ENCODE data around the gene CCDC194.
A peak's percentile ranks its signal among the peaks of the same experiment; 100 is the strongest.

Gene CCDC194

GRCh38 chr19:17405250-17406045, 11.5 kb upstream of the CCDC194 start, which contains the start of gene BST2:
Gene BST2 (minus strand): TSS chr19:17405630. CDS start chr19:17405575, 55 bp downstream.
- peak; percentile 95 for DNase-seq

DNA sequence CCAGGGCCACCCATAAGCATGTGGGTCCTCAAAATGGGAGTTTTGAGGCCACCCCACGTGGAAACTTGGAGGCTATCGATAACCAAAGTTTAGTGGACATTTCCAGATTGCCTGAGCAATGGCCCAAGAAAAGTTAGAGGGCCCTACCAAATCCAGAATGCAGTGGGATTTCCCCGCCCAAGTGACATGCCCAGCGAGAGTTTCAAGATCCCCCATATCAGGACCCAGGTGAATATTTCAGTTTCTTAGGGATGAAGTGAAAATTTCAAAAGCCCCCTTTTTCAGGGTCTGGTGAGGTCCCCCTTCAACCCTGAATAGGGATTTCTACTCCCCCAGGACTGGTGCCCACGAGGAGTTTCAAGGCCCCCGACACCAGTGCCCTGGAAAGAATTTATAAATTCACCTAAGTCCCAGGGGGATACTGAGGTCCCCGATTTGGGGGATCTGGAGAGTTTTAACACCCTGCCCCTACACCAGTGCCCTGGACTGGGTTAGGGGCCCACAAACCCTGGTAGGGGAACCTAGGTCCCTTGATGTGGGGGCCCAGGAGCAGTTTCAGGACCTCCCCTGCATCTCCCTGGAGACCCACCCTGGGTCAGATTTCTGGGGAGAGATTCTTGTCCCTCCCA, 10.7 kb upstream of the CCDC194 start:
- peak; percentile 43 for DNase-seq

DNA sequence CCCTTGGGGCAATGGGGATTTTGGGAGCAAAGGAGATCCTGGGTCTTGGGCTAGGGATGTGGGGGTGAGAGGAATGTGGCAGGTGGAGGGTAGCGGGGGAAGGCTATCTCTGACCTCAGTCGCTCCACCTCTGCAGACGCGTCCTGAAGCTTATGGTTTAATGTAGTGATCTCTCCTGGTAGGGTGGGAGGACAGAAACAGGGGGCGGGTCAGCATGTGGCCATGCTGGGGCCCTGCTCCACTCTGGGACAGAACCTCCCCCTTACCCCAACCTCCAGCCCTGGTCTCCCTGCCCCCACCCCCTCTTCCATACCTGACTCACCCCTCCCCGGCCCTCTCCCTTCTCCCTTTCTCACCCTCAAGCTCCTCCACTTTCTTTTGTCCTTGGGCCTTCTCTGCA, 10.0 kb upstream of the CCDC194 start:
- peak; percentile 40 for DNase-seq

- DNase-seq: peak; percentile 73
These were observed 9.2 kb upstream of the CCDC194 start for GRCh38 chr19:17402982-17403855.

DNA sequence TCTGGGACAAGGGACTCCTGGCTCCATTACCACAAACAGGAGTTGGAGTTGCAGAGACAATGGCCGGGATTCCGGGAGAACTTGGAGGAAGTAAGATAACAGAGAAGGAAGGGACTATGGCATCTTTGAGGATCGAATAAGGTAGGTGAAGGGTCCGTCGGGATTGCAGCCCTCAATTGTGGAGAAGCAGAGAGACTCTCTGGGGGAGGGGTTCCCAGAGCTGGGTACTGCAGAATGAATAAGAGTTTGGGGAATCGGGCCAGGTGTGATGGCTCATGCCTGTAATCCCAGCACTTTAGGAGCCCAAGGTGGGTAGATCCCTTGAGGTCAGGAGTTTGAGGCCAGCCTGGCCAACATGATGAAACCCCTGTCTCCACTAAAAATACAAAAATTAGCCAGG, 7.6 kb upstream of the CCDC194 start:
- DNase-seq: no peak

GRCh38 chr19:17398902-17399527, 5.0 kb upstream of the CCDC194 start:
- DNase-seq: peak; percentile 12

- peak; percentile 91 for DNase-seq
These were observed 957 bp upstream of the CCDC194 start for GRCh38 chr19:17394891-17395415.

DNA sequence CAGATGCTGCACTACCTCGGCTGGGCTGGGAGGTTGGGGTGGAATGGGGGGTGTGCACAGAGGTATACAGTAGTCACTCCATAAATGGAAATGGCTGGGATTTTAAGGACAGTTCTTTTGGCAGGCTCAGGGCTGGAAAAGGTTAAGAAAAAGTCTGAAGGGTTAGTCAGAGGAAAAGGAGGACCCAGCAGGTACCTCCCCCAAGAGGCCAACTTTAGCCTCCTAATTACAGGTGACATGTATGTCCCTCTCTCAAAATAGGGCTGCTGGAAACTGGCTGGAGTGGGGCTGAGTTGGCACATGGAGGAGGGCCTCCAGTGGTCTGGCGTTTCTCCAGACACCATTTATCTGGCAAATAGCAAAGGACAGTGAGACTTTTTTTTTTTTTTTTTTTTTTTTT, 994 bp downstream of the CCDC194 start:
- DNase-seq: peak; percentile 75

DNA sequence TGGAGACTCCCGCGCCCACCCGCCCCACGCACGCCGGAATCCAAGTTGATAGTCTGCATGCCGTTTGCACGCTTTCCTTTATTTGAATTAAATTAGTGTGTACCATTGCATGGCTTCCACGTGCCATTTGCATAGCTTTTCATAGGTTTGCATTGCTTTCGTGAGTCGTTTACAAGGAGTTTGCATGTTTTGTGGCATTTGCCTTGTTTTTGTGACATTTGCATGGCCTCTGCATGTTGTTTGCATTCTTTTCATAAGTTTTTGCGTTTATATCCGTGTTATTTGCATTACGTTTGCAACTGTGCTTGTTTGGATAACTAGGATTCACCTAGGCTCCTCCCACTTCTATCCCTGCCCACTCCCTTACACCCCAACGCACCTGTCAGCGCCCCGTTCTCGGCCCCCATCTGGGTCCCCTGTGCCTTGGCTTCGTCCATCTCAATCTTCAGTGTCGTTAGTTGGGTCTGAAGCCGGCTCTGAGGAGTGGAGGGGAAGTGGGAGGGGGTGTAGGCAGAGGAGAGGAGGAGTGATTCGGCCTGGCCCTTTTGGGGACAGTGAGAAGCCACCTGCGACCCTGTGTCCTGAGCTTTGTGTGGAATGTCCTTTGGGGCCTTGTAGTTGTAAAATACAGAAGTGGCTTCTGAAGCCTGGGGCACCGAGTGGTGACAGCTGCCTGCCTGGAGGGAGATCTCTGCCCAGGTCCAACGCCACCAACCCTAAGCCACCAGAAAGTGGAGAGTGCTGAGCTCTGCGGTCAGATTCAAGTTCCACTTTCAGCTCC, 2.4 kb downstream of the CCDC194 start:
- DNase-seq: peak; percentile 43

- peak; percentile 94 for DNase-seq
These were observed 3.2 kb downstream of the CCDC194 start for GRCh38 chr19:17390665-17391370.

DNA sequence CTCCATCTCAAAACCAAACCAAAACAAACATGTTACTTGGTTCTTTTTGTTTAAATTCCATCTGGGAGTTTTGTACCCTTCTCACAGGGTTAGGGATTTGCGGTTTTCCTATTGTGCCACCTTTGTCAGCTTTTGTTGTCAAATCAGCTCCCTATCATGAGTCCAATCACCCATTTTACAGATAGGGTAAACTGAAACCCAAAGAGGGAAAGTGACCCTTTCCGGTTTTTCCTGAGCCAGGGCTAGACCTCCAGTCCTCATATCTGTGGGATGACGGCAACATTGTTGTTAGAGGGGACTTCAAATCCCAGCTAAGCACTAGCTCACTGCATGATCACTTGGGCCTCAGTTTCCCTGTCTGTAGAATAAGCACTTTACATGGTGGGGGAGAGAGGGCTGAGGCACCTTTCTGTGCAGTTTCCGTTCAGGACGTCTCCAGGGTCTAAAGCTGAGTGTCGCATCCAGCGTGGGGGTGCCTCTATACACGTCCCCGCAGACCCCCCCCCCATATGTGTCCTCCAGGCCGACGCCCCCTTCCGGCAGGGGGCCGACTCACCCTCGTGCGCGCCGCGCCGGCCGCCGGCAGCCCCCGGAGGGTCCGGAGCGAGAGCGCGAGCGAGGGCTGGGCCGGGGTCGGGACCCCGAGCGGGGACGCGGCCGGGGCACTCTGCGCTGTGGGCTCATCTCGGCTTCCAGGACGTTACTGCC, 3.9 kb downstream of the CCDC194 start:
- DNase-seq: no peak

DNA sequence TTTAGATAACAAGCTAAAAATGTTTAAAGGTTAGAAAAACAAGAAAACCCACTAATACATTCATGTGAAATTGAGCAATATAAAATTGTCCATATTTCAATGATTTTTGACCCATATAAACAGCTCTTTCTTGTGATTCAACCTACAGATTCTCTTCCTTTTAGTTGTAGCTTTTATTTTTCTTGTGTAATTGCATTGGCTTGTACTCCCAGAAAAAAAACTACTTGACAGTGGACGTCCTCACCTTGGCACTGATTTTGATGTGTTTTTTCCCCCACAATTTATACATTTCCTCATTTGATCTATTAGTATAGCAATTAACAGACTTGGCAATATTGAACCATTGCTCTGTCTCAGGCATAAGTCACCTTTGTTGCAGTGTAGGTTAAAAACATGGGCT, 4.7 kb downstream of the CCDC194 start:
- no peak for DNase-seq

GRCh38 chr19:17385878-17386611, 8.0 kb downstream of the CCDC194 start:
- DNase-seq: peak; percentile 71

DNA sequence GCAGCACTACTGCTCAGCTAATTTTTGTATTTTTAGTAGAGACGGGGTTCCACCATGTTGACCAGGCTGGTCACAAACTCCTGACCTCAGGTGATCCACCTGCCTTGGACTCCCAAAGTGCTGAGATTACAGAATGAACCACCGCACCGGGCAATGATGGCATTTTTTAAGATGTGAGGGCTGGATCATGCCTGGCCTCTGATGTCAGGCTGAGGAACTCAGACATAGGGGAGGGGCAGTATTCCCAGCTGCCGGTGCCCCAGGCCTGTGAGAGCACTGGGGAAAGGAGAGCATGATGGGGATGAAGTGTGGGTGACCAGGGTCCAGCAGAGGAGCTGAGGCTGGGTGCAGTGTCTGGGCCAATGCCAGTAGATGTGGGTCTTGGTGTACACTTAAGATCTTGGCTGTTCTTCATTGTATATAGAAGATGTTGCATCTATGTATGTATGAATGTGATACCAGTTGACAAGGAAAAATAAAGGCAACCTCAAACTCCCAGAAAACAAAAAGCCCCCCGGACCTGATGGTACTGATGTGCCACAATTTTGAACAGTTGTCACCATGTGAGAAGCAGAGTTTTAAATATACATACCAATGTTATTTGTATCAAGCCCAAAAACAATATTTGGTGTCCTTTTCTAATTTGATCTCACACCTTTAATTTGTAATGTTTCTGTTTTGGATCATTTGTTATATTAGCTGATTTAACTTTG, 13.4 kb downstream of the CCDC194 start:
- no peak for DNase-seq

DNA sequence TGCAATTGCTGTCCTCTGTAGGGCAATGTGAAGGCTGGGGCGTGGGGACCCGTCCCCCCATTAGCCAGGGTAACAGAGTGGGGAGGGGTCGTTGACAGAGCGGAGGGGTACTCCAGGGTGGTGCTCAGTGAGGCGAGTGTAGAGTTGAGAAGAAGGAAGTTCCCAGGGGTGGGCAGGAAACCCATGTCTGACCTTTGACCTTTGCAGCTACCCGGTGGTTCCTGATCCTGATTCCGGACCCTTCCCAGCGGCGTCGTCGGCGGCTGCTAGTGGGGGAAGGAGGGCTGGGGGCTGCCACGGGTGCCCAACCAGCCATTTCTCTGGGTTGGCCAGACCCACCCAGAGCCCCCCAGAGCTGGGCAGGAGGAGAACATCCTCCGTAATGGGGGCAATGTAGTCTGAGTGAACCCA, 14.8 kb downstream of the CCDC194 start:
- DNase-seq: no peak

DNA sequence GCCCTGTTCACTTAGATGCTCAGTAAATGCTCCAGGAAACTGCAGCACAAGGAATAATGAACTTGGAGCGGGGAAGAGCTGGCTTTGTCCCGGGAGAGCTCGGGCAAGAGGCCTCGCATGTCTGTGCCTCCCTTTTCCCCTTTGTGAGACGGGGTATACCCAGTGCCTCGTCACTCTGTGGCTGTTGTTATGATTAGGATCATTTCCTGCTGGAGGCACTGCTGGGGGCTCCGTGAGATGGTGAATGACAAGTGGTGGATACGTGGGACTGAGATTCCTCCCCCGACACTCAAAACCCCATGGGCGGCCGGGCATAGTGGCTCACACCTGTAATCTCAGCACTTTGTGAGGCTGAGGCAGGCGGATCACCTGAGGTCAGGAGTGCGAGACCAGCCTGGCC, 15.7 kb downstream of the CCDC194 start:
- no peak for DNase-seq

GRCh38 chr19:17376935-17377600, 16.9 kb downstream of the CCDC194 start, which contains the start of gene PLVAP:
Gene PLVAP (minus strand): TSS chr19:17377342. CDS start chr19:17377288, 54 bp downstream.
- DNase-seq: peak; percentile 25

GRCh38 chr19:17370026-17370587, 23.9 kb downstream of the CCDC194 start:
- DNase-seq: peak; percentile 70

All from OCI-M1 (cell line).